22Rv1 (cell line): Measurements from ENCODE around the gene KLK4.

Experiments
- ZFX ChIP-seq: fragments of 450-650 bp; IDR thresholded peaks from 2 replicates; pipeline ENCODE4 v1.6.1; 2017; ENCODE audit warnings: antibody characterized with exemption, borderline replicate concordance
- TF ChIP-seq, protein P1 (sequence below): fragments of 450-650 bp; IDR thresholded peaks from 2 replicates; pipeline ENCODE4 v1.5.1; 2017; ENCODE audit warnings: mild to moderate bottlenecking

GRCh38 chr19:50943074-50943828 lies 32.1 kb upstream of the KLK4 start:
- TF ChIP-seq, protein P1, sequence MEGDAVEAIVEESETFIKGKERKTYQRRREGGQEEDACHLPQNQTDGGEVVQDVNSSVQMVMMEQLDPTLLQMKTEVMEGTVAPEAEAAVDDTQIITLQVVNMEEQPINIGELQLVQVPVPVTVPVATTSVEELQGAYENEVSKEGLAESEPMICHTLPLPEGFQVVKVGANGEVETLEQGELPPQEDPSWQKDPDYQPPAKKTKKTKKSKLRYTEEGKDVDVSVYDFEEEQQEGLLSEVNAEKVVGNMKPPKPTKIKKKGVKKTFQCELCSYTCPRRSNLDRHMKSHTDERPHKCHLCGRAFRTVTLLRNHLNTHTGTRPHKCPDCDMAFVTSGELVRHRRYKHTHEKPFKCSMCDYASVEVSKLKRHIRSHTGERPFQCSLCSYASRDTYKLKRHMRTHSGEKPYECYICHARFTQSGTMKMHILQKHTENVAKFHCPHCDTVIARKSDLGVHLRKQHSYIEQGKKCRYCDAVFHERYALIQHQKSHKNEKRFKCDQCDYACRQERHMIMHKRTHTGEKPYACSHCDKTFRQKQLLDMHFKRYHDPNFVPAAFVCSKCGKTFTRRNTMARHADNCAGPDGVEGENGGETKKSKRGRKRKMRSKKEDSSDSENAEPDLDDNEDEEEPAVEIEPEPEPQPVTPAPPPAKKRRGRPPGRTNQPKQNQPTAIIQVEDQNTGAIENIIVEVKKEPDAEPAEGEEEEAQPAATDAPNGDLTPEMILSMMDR, result no peak
- TF ChIP-seq ZFX, result no peak
